ENCODE data around the gene CLSTN2.

- TF ChIP-seq CTCF (IDR thresholded peaks at IDR 0.05) (no peak), POLR2A (IDR thresholded peaks at IDR 0.05) (no peak)
Measured at GRCh38 chr3:139948467-139948866, 13.5 kb downstream of the CLSTN2 start.
